Glutamatergic neuron (in vitro differentiated cells): ENCODE measurements around the gene SCAI. TPM values are rescaled to one million over a fixed set of nuclear protein-coding genes. Genes with fewer than 3 reads are reported as not detected.

Experiments used
- DNase-seq: peaks from one replicate; pipeline ENCODE4 v3.0.0; 2022
- H3K27ac Mint-ChIP-seq: one replicate; pipeline ENCODE4 v1.8.0; 2020; ENCODE audit warnings: mild to moderate bottlenecking, mixed read lengths, inconsistent platforms; ENCODE audit not compliant: unreplicated experiment
- H3K27me3 Mint-ChIP-seq: one replicate; pipeline ENCODE4 v1.8.0; 2020; ENCODE audit warnings: mild to moderate bottlenecking, moderate library complexity, mixed read lengths, inconsistent platforms; ENCODE audit not compliant: unreplicated experiment
- H3K36me3 Mint-ChIP-seq: one replicate; pipeline ENCODE4 v1.8.0; 2020; ENCODE audit warnings: mild to moderate bottlenecking, mixed read lengths, inconsistent platforms; ENCODE audit not compliant: unreplicated experiment
- H3K4me1 Mint-ChIP-seq: one replicate; pipeline ENCODE4 v1.8.0; 2020; ENCODE audit warnings: mild to moderate bottlenecking, low read depth, mixed read lengths, inconsistent platforms; ENCODE audit not compliant: unreplicated experiment
- H3K4me3 Mint-ChIP-seq: one replicate; pipeline ENCODE4 v1.8.0; 2020; ENCODE audit warnings: mild to moderate bottlenecking, mixed read lengths, inconsistent platforms; ENCODE audit not compliant: unreplicated experiment
- H3K9me3 Mint-ChIP-seq: one replicate; pipeline ENCODE4 v1.8.0; 2020; ENCODE audit warnings: mild to moderate bottlenecking, moderate library complexity, mixed read lengths, inconsistent platforms; ENCODE audit not compliant: unreplicated experiment
- total RNA-seq: library from RNA; stranded (reverse); fragmentation: NEBNext Ultra II Directional; extraction: Animal tissue kit (Norgen Biotek cat#: 25700); gene quantifications from one replicate; pipeline ENCODE4 v1.2.1, GENCODE V29; 2021; ENCODE audit not compliant: unreplicated experiment
- TF ChIP-seq, protein P1 (sequence below): fragments of 200-600 bp; sonication (generic); IDR thresholded peaks from one replicate; pipeline ENCODE4 v1.5.0; 2021; ENCODE audit not compliant: partially characterized antibody, unreplicated experiment

The SCAI gene
- total RNA-seq, 1 donor from 2014 or later, result 13.7 TPM

DNA sequence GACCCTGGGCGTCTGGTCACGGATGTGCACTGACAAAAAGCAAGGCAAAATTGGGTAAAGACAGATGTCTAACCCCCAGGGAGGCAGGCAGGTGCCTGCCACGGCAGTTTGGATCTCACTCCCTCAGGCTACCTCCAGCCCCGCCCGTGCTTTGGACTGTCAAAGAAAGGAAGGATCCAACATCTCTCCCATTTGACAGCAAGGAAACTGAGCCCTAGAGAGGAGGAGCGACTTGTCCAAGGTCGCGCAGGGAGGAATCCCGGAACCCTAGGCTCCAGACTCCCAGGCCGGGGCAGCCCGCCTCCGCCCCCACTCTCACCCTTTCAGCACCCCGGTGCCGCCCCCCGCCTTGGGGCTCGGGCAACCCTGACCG lies 202.8 kb downstream of the SCAI start:
- no peak for DNase-seq

GRCh38 chr9:124939944-124940343 lies 203.4 kb downstream of the SCAI start:
- no peaks in the 10 kb centered on the region for H3K9me3 Mint-ChIP-seq
- peak overlapping the region; percentile 59 for H3K27ac Mint-ChIP-seq
- peak overlapping the region; percentile 86 for H3K4me3 Mint-ChIP-seq
- TF ChIP-seq, protein P1, sequence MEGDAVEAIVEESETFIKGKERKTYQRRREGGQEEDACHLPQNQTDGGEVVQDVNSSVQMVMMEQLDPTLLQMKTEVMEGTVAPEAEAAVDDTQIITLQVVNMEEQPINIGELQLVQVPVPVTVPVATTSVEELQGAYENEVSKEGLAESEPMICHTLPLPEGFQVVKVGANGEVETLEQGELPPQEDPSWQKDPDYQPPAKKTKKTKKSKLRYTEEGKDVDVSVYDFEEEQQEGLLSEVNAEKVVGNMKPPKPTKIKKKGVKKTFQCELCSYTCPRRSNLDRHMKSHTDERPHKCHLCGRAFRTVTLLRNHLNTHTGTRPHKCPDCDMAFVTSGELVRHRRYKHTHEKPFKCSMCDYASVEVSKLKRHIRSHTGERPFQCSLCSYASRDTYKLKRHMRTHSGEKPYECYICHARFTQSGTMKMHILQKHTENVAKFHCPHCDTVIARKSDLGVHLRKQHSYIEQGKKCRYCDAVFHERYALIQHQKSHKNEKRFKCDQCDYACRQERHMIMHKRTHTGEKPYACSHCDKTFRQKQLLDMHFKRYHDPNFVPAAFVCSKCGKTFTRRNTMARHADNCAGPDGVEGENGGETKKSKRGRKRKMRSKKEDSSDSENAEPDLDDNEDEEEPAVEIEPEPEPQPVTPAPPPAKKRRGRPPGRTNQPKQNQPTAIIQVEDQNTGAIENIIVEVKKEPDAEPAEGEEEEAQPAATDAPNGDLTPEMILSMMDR, result no peak
- H3K4me1 Mint-ChIP-seq, result peaks cover 5% of the 10 kb centered on the region
- H3K27me3 Mint-ChIP-seq, result peaks cover 4% of the 10 kb centered on the region
- H3K36me3 Mint-ChIP-seq, result no peaks in the 10 kb centered on the region
- no peak for DNase-seq

More for the DNA sequence above, 202.8 kb downstream of the SCAI start:
- TF ChIP-seq, protein P1, result no peak
- Mint-ChIP-seq H3K27me3 (peaks cover 4% of the 10 kb centered on the region), H3K36me3 (no peaks in the 10 kb centered on the region), H3K4me1 (peaks cover 5% of the 10 kb centered on the region), H3K9me3 (no peaks in the 10 kb centered on the region), H3K27ac (peak overlapping the region; percentile 59), H3K4me3 (peak overlapping the region; percentile 86)

- TF ChIP-seq, protein P1, result no peak
- H3K27ac Mint-ChIP-seq, result no peak overlapping the region
- no peaks in the 10 kb centered on the region for H3K4me1 Mint-ChIP-seq
- H3K9me3 Mint-ChIP-seq, result no peaks in the 10 kb centered on the region
- no peak for DNase-seq
- no peaks in the 10 kb centered on the region for H3K27me3 Mint-ChIP-seq
- H3K36me3 Mint-ChIP-seq, result no peaks in the 10 kb centered on the region
- H3K4me3 Mint-ChIP-seq, result no peak overlapping the region
Observed at GRCh38 chr9:124934290-124934689, 209.0 kb downstream of the SCAI start.

DNA sequence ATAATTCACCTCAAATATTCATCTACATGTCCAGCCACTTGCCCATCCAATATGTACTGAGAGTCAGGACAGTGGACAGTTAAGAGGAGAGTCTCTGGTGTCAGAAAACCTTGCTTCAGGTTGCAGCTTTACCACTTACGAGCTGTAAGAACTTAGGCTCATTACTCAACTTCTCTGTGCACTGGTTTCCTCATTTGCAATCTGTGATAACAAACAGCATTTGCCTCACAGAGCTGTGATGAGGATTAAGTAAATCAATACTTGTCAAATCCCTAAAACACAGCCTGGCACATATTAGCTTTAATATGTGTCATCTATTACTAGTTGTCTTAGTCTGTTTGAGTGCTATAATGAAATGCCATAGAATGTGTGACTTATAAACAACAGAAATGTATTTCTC lies 211.0 kb downstream of the SCAI start:
- H3K36me3 Mint-ChIP-seq, result no peaks in the 10 kb centered on the region

GRCh38 chr9:124929464-124929863 lies 213.9 kb downstream of the SCAI start:
- no peaks in the 10 kb centered on the region for H3K36me3 Mint-ChIP-seq
- H3K9me3 Mint-ChIP-seq, result no peaks in the 10 kb centered on the region
- TF ChIP-seq, protein P1, result no peak
- H3K4me3 Mint-ChIP-seq, result no peak overlapping the region
- H3K4me1 Mint-ChIP-seq, result no peaks in the 10 kb centered on the region
- H3K27ac Mint-ChIP-seq, result no peak overlapping the region
- H3K27me3 Mint-ChIP-seq, result no peaks in the 10 kb centered on the region
- no peak for DNase-seq

More for the DNA sequence above, 211.0 kb downstream of the SCAI start:
- Mint-ChIP-seq H3K4me1 (no peaks in the 10 kb centered on the region), H3K27me3 (no peaks in the 10 kb centered on the region), H3K4me3 (no peak overlapping the region), H3K9me3 (no peaks in the 10 kb centered on the region), H3K27ac (no peak overlapping the region)
- TF ChIP-seq, protein P1, result no peak
- DNase-seq, result no peak
